ENCODE results near the gene LGALS16. TPM values are rescaled to one million over a fixed set of nuclear protein-coding genes. Genes with fewer than 3 reads are reported as not detected.
"Not testable (repeated sequence)": the region's sequence is repeated elsewhere in the genome, so short reads cannot be mapped to it uniquely, and the experiment has no call there.

Gene LGALS16
- total and polyA plus RNA-seq, 4 donors = 0.69 to 0.70 TPM; not detected in 2

DNA sequence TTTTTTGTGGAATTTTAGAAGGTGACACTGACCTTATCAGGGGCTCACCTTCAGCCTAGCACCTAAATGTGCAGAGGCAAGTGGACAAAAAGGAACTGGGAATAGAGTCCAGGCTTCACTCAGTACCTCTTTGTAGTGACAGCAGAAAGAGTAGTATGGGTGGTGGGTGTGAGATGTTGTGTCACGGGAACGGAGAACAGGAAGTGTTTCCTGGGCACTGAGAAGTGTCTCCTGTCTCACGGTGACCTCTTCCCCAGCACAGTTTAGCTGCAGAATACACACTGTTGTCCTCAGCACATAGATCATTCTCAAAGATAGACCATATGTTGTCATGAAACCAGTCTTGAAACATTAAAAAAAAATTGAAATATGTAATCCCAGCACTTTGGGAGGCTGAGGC is 31.0 kb downstream of the LGALS16 start:
- no CpG with 5 or more reads among the region's 3 CpGs for WGBS (ENCODE audit: insufficient coverage)
- H3K27me3 ChIP-seq (ENCODE audit: control insufficient read depth, insufficient read depth, low read length) = no peaks in the 10 kb centered on the region
- H3K9me3 ChIP-seq (ENCODE audit: control insufficient read depth, insufficient read depth, low read length) = no peaks in the 10 kb centered on the region
- no peak overlapping the region for H3K27ac ChIP-seq (ENCODE audit: low read depth, low read length)
- H3K4me1 ChIP-seq (ENCODE audit: control insufficient read depth, insufficient read depth, low read length) = no peaks in the 10 kb centered on the region
- no peak overlapping the region for H3K4me3 ChIP-seq (ENCODE audit: low read depth, low read length)
- DNase-seq (ENCODE audit: low read depth in 4 of 6, low spot score in 6 of 6) = no peak
- H3K36me3 ChIP-seq (ENCODE audit: control insufficient read depth, insufficient read depth, low read length) = no peaks in the 10 kb centered on the region

DNA sequence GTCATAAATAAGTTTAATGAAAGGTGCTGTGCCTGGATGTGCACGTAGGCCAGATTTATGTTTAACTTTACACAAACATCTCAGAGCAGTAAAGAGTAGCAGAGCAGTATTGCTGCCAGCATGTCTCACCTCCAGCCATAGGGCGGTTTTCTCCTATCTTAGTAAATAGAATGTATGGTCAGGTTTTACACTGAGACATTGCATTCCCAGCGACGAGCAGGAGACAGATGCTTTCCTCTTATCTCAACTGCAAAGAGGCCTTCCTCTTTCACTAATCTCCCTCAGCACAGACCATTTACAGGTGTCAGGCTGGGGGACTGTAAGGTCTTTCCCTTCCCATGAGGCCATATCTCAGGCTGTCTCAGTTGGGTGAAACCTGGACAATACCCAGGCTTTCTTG is 32.9 kb downstream of the LGALS16 start:
- not testable (repeated sequence) for H3K27ac ChIP-seq (ENCODE audit: low read depth, low read length); H3K36me3 ChIP-seq (ENCODE audit: control insufficient read depth, insufficient read depth, low read length); DNase-seq (ENCODE audit: low read depth in 4 of 6, low spot score in 6 of 6); H3K9me3 ChIP-seq (ENCODE audit: control insufficient read depth, insufficient read depth, low read length); H3K4me1 ChIP-seq (ENCODE audit: control insufficient read depth, insufficient read depth, low read length); H3K27me3 ChIP-seq (ENCODE audit: control insufficient read depth, insufficient read depth, low read length); H3K4me3 ChIP-seq (ENCODE audit: low read depth, low read length)
- no CpG with 5 or more reads among the region's 4 CpGs for WGBS (ENCODE audit: insufficient coverage)

GRCh38 chr19:39692166-39692565 is 36.5 kb downstream of the LGALS16 start:
- no peaks in the 10 kb centered on the region for H3K4me1 ChIP-seq (ENCODE audit: control insufficient read depth, insufficient read depth, low read length)
- H3K9me3 ChIP-seq (ENCODE audit: control insufficient read depth, insufficient read depth, low read length) = no peaks in the 10 kb centered on the region
- H3K27me3 ChIP-seq (ENCODE audit: control insufficient read depth, insufficient read depth, low read length) = no peaks in the 10 kb centered on the region
- no peak for DNase-seq (ENCODE audit: low read depth in 4 of 6, low spot score in 6 of 6)
- H3K36me3 ChIP-seq (ENCODE audit: control insufficient read depth, insufficient read depth, low read length) = no peaks in the 10 kb centered on the region
- WGBS (ENCODE audit: insufficient coverage) = 85% methylated on average over 3 of the region's 3 CpGs
- no peak overlapping the region for H3K4me3 ChIP-seq (ENCODE audit: low read depth, low read length)
- H3K27ac ChIP-seq (ENCODE audit: low read depth, low read length) = no peak overlapping the region

DNA sequence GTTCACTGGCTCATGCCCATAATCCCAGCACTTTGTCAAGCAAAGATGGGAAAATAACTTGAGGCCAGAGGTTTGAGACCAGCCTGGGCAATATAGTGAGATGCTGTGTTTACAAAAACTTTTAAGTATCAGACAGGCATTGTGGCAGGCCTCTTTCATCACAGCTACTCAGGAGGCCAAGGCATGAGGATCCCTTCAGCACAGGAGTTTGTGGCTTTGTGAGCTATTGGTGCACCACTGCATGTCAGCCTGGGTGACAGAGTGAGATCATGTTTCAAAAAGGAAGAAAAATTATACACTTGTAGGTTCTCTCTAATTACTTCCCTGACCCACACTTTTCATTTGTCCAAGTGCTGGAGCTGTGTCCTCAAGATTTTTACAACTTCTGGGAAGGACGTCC is 37.1 kb downstream of the LGALS16 start:
- DNase-seq (ENCODE audit: low read depth in 4 of 6, low spot score in 6 of 6) = no peak
- 57% methylated on average over 1 of the region's 1 CpG for WGBS (ENCODE audit: insufficient coverage)
- H3K4me3 ChIP-seq (ENCODE audit: low read depth, low read length) = no peak overlapping the region

GRCh38 chr19:39695759-39696158 is 40.0 kb downstream of the LGALS16 start:
- H3K4me1 ChIP-seq (ENCODE audit: control insufficient read depth, insufficient read depth, low read length) = no peaks in the 10 kb centered on the region
- 60% methylated on average over 1 of the region's 2 CpGs for WGBS (ENCODE audit: insufficient coverage)
- no peaks in the 10 kb centered on the region for H3K9me3 ChIP-seq (ENCODE audit: control insufficient read depth, insufficient read depth, low read length)
- no peak overlapping the region for H3K27ac ChIP-seq (ENCODE audit: low read depth, low read length)
- no peak overlapping the region for H3K4me3 ChIP-seq (ENCODE audit: low read depth, low read length)
- no peak for DNase-seq (ENCODE audit: low read depth in 4 of 6, low spot score in 6 of 6)
- no peaks in the 10 kb centered on the region for H3K36me3 ChIP-seq (ENCODE audit: control insufficient read depth, insufficient read depth, low read length)
- no peaks in the 10 kb centered on the region for H3K27me3 ChIP-seq (ENCODE audit: control insufficient read depth, insufficient read depth, low read length)

More for the DNA sequence above, 37.1 kb downstream of the LGALS16 start:
- Histone ChIP-seq H3K27me3 (ENCODE audit: control insufficient read depth, insufficient read depth, low read length) (no peaks in the 10 kb centered on the region), H3K36me3 (ENCODE audit: control insufficient read depth, insufficient read depth, low read length) (no peaks in the 10 kb centered on the region), H3K27ac (ENCODE audit: low read depth, low read length) (no peak overlapping the region), H3K9me3 (ENCODE audit: control insufficient read depth, insufficient read depth, low read length) (no peaks in the 10 kb centered on the region), H3K4me1 (ENCODE audit: control insufficient read depth, insufficient read depth, low read length) (no peaks in the 10 kb centered on the region)

DNA sequence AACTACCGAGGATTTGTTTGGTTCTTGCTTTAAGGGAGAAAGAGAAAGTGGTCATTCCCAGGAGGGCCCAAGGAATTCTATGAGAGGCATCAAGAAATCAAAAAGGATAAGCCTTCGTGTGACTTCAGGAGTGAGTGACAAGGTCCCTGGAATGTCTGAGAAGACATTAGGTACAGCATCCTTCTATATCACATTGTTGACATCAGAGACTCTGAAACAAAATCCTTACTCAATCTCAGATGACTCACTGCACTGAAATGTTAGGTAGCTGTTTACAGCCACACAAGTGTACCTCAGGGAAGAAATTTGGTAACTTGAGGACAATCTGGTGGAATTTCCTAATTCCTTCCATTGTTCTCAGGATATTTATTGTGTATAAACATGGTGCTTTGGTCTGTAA is 40.7 kb downstream of the LGALS16 start:
- Histone ChIP-seq H3K4me1 (ENCODE audit: control insufficient read depth, insufficient read depth, low read length) (no peaks in the 10 kb centered on the region), H3K4me3 (ENCODE audit: low read depth, low read length) (no peak overlapping the region), H3K27me3 (ENCODE audit: control insufficient read depth, insufficient read depth, low read length) (no peaks in the 10 kb centered on the region), H3K9me3 (ENCODE audit: control insufficient read depth, insufficient read depth, low read length) (no peaks in the 10 kb centered on the region), H3K36me3 (ENCODE audit: control insufficient read depth, insufficient read depth, low read length) (no peaks in the 10 kb centered on the region), H3K27ac (ENCODE audit: low read depth, low read length) (no peak overlapping the region)
- no CpG with 5 or more reads among the region's 2 CpGs for WGBS (ENCODE audit: insufficient coverage)
- no peak for DNase-seq (ENCODE audit: low read depth in 4 of 6, low spot score in 6 of 6)

DNA sequence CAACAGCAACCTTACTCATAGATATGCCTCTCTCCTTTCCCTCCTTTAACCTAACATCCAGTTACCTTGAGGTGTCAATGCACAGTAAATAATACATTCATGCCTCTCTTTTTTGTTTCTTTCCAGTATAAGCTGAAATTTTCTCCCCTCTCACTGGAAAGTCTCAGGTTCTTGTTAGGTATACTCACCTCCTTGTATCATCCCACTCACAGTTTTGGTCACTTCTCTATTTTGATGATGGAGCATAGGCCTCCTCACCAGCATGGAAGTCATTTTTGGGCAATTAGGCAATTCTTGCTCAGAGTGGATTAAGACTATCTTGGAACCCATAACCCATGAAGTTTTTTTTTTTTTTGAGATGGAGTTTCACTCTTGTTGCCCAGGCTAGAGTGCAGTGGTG is 42.8 kb downstream of the LGALS16 start:
- H3K36me3 ChIP-seq (ENCODE audit: control insufficient read depth, insufficient read depth, low read length) = no peaks in the 10 kb centered on the region
- H3K4me3 ChIP-seq (ENCODE audit: low read depth, low read length) = no peak overlapping the region
- H3K27me3 ChIP-seq (ENCODE audit: control insufficient read depth, insufficient read depth, low read length) = no peaks in the 10 kb centered on the region
- no peaks in the 10 kb centered on the region for H3K9me3 ChIP-seq (ENCODE audit: control insufficient read depth, insufficient read depth, low read length)
- DNase-seq (ENCODE audit: low read depth in 4 of 6, low spot score in 6 of 6) = no peak
- no peaks in the 10 kb centered on the region for H3K4me1 ChIP-seq (ENCODE audit: control insufficient read depth, insufficient read depth, low read length)
- H3K27ac ChIP-seq (ENCODE audit: low read depth, low read length) = no peak overlapping the region

DNA sequence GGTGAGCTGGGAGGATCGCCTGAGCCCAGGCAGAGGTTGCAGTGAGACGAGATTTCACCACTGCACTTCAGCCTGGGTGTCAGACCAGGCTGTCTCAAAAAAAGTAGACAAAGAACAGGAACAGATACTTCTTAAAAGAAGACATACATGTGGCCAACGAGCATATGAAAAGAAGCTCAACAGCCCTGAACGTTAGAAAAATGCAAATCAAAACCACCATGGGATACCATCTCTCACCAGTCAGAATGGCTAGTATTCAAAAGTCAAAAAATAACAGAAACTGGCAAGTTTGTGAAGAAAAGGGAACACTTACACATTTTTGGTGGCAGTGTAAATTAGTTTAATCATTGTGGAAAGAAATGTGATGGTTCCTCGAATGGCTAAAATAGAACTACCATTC is 45.6 kb downstream of the LGALS16 start:
- DNase-seq (ENCODE audit: low read depth in 4 of 6, low spot score in 6 of 6) = no peak
- no peaks in the 10 kb centered on the region for H3K9me3 ChIP-seq (ENCODE audit: control insufficient read depth, insufficient read depth, low read length)
- 94% methylated on average over 2 of the region's 5 CpGs for WGBS (ENCODE audit: insufficient coverage)
- H3K4me3 ChIP-seq (ENCODE audit: low read depth, low read length) = no peak overlapping the region
- H3K36me3 ChIP-seq (ENCODE audit: control insufficient read depth, insufficient read depth, low read length) = no peaks in the 10 kb centered on the region
- no peak overlapping the region for H3K27ac ChIP-seq (ENCODE audit: low read depth, low read length)
- no peaks in the 10 kb centered on the region for H3K4me1 ChIP-seq (ENCODE audit: control insufficient read depth, insufficient read depth, low read length)
- no peaks in the 10 kb centered on the region for H3K27me3 ChIP-seq (ENCODE audit: control insufficient read depth, insufficient read depth, low read length)

DNA sequence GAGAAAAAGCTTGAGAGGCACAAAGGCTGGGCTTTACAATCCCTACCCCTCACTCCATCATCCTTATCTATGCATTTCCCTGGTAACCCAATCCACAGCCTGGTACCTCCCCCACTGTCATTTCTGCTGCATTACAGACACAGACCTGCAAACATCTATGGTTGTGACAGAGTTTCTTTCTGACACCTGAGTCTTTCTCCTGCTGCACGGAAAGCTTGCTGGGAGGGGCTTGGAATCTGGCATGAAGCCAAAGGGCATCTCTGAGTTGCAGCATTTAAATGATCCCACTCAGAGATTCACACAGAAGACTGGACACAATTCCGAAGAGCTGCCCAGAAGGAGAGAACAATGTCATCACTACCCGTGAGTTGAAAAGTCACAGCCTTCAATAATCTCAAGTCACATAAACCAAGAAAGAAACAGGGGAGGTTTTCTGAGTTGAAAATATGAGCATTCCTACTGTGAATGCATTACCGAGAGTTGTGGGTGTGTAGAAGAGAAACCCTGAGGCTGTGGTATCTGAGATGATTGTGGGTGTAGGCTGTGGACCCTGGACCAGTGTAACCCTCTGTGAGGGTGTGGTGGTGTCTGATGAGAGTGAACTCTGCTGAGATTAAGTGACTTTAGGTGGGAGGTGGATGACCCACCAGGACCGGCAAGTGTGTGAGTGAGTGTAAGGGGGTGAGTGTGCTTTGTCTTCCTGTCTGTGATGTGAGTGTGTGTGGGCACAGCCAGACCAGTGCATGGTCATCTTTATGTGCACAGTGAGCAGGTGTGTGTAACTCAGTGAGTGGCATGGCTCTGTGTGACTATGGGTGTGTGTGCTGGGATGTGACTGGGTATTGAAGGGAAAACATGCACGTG is 48.7 kb downstream of the LGALS16 start, which contains the start of gene LGALS14:
Gene LGALS14, plus strand, starts transcription at position 301 of the 864 bp plus-strand sequence. Its CDS starts 48 bp downstream, at position 349.
- Histone ChIP-seq H3K27me3 (ENCODE audit: control insufficient read depth, insufficient read depth, low read length) (no peaks in the 10 kb centered on the region), H3K9me3 (ENCODE audit: control insufficient read depth, insufficient read depth, low read length) (no peaks in the 10 kb centered on the region), H3K27ac (ENCODE audit: low read depth, low read length) (no peak within 1 kb of the TSS), H3K4me1 (ENCODE audit: control insufficient read depth, insufficient read depth, low read length) (no peaks in the 10 kb centered on the region), H3K4me3 (ENCODE audit: low read depth, low read length) (no peak within 1 kb of the TSS), H3K36me3 (ENCODE audit: control insufficient read depth, insufficient read depth, low read length) (no peaks in the 10 kb centered on the region)
- DNase-seq (ENCODE audit: low read depth in 4 of 6, low spot score in 6 of 6) = peak in 2 of 6 donors; percentile 1
- WGBS (ENCODE audit: insufficient coverage) = 54% methylated on average over 3 of the region's 6 CpGs

- Histone ChIP-seq H3K36me3 (ENCODE audit: control insufficient read depth, insufficient read depth, low read length) (no peaks in the 10 kb centered on the region), H3K27me3 (ENCODE audit: control insufficient read depth, insufficient read depth, low read length) (no peaks in the 10 kb centered on the region), H3K4me1 (ENCODE audit: control insufficient read depth, insufficient read depth, low read length) (no peaks in the 10 kb centered on the region), H3K27ac (ENCODE audit: low read depth, low read length) (no peak overlapping the region), H3K4me3 (ENCODE audit: low read depth, low read length) (no peak overlapping the region), H3K9me3 (ENCODE audit: control insufficient read depth, insufficient read depth, low read length) (no peaks in the 10 kb centered on the region)
- DNase-seq (ENCODE audit: low read depth in 4 of 6, low spot score in 6 of 6) = no peak
- WGBS (ENCODE audit: insufficient coverage) = 71% methylated on average over 3 of the region's 8 CpGs
These were observed 50.0 kb downstream of the LGALS16 start for GRCh38 chr19:39705578-39706188.
